Left ventricle myocardium inferior (tissue), 1 donor: ENCODE results near the gene UPP2. TPM values are rescaled to one million over a fixed set of nuclear protein-coding genes. Genes with fewer than 3 reads are reported as not detected.

Source experiments
- DNase-seq: peaks from one replicate; pipeline ENCODE4 v3.0.0-alpha.2; 2020
- H3K27ac ChIP-seq: fragments of 200-600 bp; replicated peaks from 2 replicates; pipeline ENCODE4 v1.8.0; 2021
- H3K27me3 ChIP-seq: fragments of 200-600 bp; 2 replicates; pipeline ENCODE4 v1.8.0; 2021; ENCODE audit warnings: low read depth
- H3K36me3 ChIP-seq: fragments of 200-600 bp; 2 replicates; pipeline ENCODE4 v1.8.0; 2021
- H3K4me1 ChIP-seq: fragments of 200-600 bp; 2 replicates; pipeline ENCODE4 v1.8.0; 2021
- H3K4me3 ChIP-seq: fragments of 200-600 bp; 2 replicates; pipeline ENCODE4 v1.8.0; 2021; ENCODE audit warnings: mild to moderate bottlenecking, moderate library complexity
- H3K9me3 ChIP-seq: fragments of 200-600 bp; replicated peaks from 2 replicates; pipeline ENCODE4 v1.8.0; 2021
- CTCF ChIP-seq: fragments of 200-600 bp; IDR thresholded peaks from 2 replicates; pipeline ENCODE4 v1.8.0; 2021; ENCODE audit warnings: antibody characterized with exemption, mild to moderate bottlenecking, borderline replicate concordance
- intact Hi-C: fragments of 100-400 bp; cut with micrococcal nuclease; formaldehyde crosslinking; loops from one replicate; pipeline ENCODE4 v1.11.0; 2022
- total RNA-seq: library from RNA; stranded (reverse); fragmentation: NEBNext Ultra II Directional; extraction: Animal tissue kit (Norgen Biotek cat#: 25700); gene quantifications from one replicate; pipeline ENCODE4 v1.2.1, GENCODE V29; 2021
- donor health status: DM: no; HTN: yes; CAD: no; lungs with severe emphysema.

UPP2 gene
- total RNA-seq, 1 donor from 2014 or later = not detected

- intact Hi-C loops = no loop called here
- DNase-seq = no peak
- H3K4me1 ChIP-seq = no peaks in the 10 kb centered on the region
- H3K9me3 ChIP-seq = no peaks in the 10 kb centered on the region
- no peak for TF ChIP-seq CTCF
- no peak overlapping the region for H3K27ac ChIP-seq
- no peaks in the 10 kb centered on the region for H3K36me3 ChIP-seq
- no peak overlapping the region for H3K4me3 ChIP-seq
- H3K27me3 ChIP-seq = no peaks in the 10 kb centered on the region
Measured at GRCh38 chr2:158127380-158127804, 25.7 kb downstream of the UPP2 start.

- Histone ChIP-seq H3K36me3 (no peaks in the 10 kb centered on the region), H3K4me1 (no peaks in the 10 kb centered on the region), H3K27ac (no peak overlapping the region), H3K4me3 (no peak overlapping the region), H3K27me3 (no peaks in the 10 kb centered on the region), H3K9me3 (no peaks in the 10 kb centered on the region)
- intact Hi-C loops = no loop called here
- no peak for TF ChIP-seq CTCF
- no peak for DNase-seq
Measured at GRCh38 chr2:158128168-158128973, 26.7 kb downstream of the UPP2 start.

DNA sequence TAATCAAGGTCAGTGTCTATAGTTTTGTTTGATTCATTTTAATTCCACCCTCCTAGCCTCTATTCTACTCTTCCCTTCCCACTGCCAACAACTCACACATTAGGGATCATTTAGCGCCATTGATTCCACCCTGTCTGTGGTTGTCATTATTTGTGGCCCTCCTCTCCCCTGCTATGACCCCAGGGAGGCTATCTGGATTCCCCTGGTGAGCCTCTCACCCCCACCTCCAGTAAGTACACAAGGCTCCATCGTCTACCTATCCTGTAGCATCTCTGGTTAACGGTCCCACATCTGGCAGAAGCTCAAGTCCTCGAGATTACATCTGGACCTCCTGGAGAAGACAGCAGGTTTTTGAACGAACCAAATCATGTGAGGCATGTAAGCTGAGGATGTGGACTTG lies 27.4 kb downstream of the UPP2 start:
- Histone ChIP-seq H3K4me1 (no peaks in the 10 kb centered on the region), H3K9me3 (no peaks in the 10 kb centered on the region), H3K4me3 (no peak overlapping the region), H3K27ac (no peak overlapping the region), H3K27me3 (no peaks in the 10 kb centered on the region), H3K36me3 (no peaks in the 10 kb centered on the region)
- intact Hi-C loops = no loop called here
- no peak for DNase-seq
- no peak for TF ChIP-seq CTCF

- Histone ChIP-seq H3K4me3 (no peak overlapping the region), H3K9me3 (no peaks in the 10 kb centered on the region), H3K4me1 (no peaks in the 10 kb centered on the region), H3K27me3 (no peaks in the 10 kb centered on the region), H3K36me3 (no peaks in the 10 kb centered on the region), H3K27ac (no peak overlapping the region)
- intact Hi-C loops = no loop called here
- no peak for DNase-seq
- no peak for TF ChIP-seq CTCF
Measured at GRCh38 chr2:158130832-158131473, 29.3 kb downstream of the UPP2 start.

- Histone ChIP-seq H3K36me3 (no peaks in the 10 kb centered on the region), H3K4me1 (no peaks in the 10 kb centered on the region), H3K4me3 (no peak overlapping the region), H3K27me3 (no peaks in the 10 kb centered on the region), H3K9me3 (no peaks in the 10 kb centered on the region), H3K27ac (no peak overlapping the region)
- no peak for DNase-seq
- intact Hi-C loops = no loop called here
- TF ChIP-seq CTCF = no peak
Measured at GRCh38 chr2:158131483-158131912, 29.8 kb downstream of the UPP2 start.
